BJ (cell line): Measurements from ENCODE around the gene SSH3. TPM values are rescaled to one million over a fixed set of nuclear protein-coding genes. Genes with fewer than 3 reads are reported as not detected.

Experiments used
- CTCF ChIA-PET: fragments of 350-600 bp; formaldehyde crosslinking; extraction: SDS; loops from one replicate; lab custom pipeline; 2021; ENCODE audit warnings: antibody characterized with exemption, inconsistent platforms; lab: Yijun Ruan, JAX
- POLR2A ChIA-PET: fragments of 300-600 bp; sonication (Branson Sonifier 250); formaldehyde crosslinking; extraction: SDS; loops from one replicate; lab custom pipeline; 2021; ENCODE audit warnings: antibody characterized with exemption; lab: Charles Lee
- DNase-seq: peaks from one replicate; pipeline ENCODE4 v3.0.0-alpha.2; 2011; ENCODE audit warnings: low read depth
- H3K27me3 ChIP-seq: 2 replicates; pipeline ENCODE4 v1.6.0; 2011; ENCODE audit warnings: low read length; ENCODE audit not compliant: control insufficient read depth, insufficient read depth
- H3K36me3 ChIP-seq: 2 replicates; pipeline ENCODE4 v1.5.1; 2011; ENCODE audit warnings: low read length; ENCODE audit not compliant: control insufficient read depth, insufficient read depth
- H3K4me3 ChIP-seq: 2 replicates; pipeline ENCODE4 v1.5.1; 2011; ENCODE audit warnings: low read depth, mild to moderate bottlenecking, control low read depth, low read length
- polyA plus RNA-seq: library from polyadenylated mRNA; depleted of rRNA; stranded (reverse); fragments of >200 nt; gene quantifications from 2 replicates; pipeline ENCODE4 v1.2.3, GENCODE V29; 2011
- TF ChIP-seq, protein P1 (sequence below): IDR thresholded peaks from 2 replicates; pipeline ENCODE4 v1.5.1; 2011; ENCODE audit warnings: low read depth, mild to moderate bottlenecking, control low read depth, inconsistent platforms, low read length, moderate library complexity; ENCODE audit not compliant: insufficient read depth

SSH3 gene
- polyA plus RNA-seq, 1 experiment, result 22.1 TPM

DNA sequence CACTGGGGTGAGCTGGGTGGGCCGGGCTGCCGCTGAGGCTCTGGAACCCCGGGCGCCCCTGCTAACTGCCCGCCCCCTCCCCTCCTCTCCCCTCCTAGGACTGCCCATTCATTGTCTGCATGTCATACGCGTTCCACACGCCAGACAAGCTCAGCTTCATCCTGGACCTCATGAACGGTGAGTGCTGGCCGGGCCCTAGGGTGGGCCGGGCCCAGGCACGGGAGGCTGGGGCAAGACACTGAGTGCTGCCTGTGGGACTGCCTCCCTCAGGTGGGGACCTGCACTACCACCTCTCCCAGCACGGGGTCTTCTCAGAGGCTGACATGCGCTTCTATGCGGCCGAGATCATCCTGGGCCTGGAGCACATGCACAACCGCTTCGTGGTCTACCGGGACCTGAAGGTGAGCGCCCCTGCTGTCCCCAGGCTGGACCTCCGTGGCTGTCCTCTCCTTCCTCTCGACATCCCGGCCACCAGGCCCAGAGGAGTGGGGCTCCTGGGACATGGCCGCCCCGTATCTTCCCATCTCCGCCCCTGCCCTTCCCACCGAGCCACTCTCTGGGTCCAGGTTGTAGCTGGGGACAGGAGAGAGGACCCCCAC, 21.7 kb upstream of the SSH3 start:
- ChIA-PET CTCF (interaction anchor here (0.6 to 1.5 kb wide), 3 partner anchors 20 to 1803 kb away, joined by 3 read pairs; no protein-coding TSS in a partner anchor), POLR2A (no interaction called here)
- DNase-seq, result no peak
- Histone ChIP-seq H3K4me3 (no peak overlapping the region), H3K27me3 (no peaks in the 10 kb centered on the region), H3K36me3 (peaks cover 55% of the 10 kb centered on the region)
- TF ChIP-seq, protein P1, sequence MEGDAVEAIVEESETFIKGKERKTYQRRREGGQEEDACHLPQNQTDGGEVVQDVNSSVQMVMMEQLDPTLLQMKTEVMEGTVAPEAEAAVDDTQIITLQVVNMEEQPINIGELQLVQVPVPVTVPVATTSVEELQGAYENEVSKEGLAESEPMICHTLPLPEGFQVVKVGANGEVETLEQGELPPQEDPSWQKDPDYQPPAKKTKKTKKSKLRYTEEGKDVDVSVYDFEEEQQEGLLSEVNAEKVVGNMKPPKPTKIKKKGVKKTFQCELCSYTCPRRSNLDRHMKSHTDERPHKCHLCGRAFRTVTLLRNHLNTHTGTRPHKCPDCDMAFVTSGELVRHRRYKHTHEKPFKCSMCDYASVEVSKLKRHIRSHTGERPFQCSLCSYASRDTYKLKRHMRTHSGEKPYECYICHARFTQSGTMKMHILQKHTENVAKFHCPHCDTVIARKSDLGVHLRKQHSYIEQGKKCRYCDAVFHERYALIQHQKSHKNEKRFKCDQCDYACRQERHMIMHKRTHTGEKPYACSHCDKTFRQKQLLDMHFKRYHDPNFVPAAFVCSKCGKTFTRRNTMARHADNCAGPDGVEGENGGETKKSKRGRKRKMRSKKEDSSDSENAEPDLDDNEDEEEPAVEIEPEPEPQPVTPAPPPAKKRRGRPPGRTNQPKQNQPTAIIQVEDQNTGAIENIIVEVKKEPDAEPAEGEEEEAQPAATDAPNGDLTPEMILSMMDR, result no peak

DNA sequence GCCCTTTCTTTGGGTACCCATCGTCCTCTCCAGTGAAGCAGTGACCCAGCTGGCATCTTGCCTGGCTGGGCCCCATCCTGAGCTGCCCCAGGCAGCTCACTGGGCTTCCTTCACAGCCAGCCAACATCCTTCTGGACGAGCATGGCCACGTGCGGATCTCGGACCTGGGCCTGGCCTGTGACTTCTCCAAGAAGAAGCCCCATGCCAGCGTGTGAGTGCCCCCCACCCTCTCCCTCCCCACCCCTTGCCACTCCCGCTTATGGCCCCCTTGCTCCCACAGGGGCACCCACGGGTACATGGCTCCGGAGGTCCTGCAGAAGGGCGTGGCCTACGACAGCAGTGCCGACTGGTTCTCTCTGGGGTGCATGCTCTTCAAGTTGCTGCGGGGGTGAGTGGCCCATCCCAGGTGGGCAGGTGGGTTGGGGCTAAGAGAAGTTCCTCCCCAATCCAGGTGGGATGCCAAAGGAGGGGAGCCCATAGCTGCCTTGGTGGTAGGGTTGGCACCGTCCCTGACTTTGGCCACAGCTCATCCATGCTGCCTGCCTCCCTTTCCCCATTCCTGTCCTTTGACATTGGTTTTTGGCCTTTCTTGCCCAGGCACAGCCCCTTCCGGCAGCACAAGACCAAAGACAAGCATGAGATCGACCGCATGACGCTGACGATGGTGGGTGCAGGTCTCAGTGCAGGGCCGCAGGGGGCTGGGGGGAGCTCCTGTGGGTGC, 21.0 kb upstream of the SSH3 start:
- ChIA-PET POLR2A (no interaction called here), CTCF (interaction anchor here (0.6 to 1.5 kb wide), 3 partner anchors 20 to 1802 kb away, joined by 3 read pairs; no protein-coding TSS in a partner anchor)
- H3K36me3 ChIP-seq, result peaks cover 57% of the 10 kb centered on the region

DNA sequence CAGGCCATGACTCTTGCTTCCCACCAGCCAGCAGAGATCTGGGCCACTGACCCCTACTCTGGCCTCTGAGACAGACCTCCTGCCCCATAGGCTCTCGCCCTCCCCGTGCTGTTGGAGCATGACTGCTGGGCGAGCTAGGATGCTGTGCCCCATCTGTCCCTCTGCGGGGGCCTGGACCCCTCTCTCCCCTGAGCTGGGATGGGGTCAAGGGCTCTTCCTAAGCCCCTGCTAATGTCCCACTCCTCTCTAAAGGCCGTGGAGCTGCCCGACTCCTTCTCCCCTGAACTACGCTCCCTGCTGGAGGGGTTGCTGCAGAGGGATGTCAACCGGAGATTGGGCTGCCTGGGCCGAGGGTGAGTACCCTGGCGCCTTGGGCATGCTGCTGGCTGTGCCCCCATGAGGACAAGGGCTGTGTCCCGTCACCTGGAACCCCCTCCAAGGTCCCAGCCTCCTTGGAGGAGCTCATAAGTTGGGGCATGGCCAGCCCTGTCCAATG, 20.4 kb upstream of the SSH3 start:
- DNase-seq, result no peak
- peaks cover 57% of the 10 kb centered on the region for H3K36me3 ChIP-seq

More for the DNA sequence above, 21.0 kb upstream of the SSH3 start:
- DNase-seq, result no peak
- Histone ChIP-seq H3K27me3 (no peaks in the 10 kb centered on the region), H3K4me3 (no peak overlapping the region)
- TF ChIP-seq, protein P1, result no peak

DNA sequence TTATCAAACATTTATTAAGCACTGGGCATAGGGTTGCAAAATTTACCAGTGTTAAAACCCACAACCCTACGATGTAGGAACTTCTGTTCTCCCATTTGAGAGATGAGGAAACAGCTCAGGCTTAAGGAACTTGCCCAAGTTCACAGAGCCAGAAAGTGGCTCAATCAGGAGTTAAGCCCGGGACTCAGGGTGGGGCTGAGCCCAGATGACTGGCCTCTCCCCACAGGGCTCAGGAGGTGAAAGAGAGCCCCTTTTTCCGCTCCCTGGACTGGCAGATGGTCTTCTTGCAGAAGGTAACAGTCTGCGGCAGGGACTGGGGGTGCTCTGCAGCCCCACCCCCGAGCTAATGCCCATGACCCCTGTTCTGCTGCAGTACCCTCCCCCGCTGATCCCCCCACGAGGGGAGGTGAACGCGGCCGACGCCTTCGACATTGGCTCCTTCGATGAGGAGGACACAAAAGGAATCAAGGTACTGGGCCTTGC, 19.8 kb upstream of the SSH3 start:
- no peak for DNase-seq
- POLR2A ChIA-PET, result interaction anchor here (0.7 kb wide), 1 partner anchor 21 kb away, joined by 5 read pairs; no protein-coding TSS in a partner anchor
- CTCF ChIA-PET, result no interaction called here
- Histone ChIP-seq H3K36me3 (peaks cover 57% of the 10 kb centered on the region), H3K4me3 (no peak overlapping the region), H3K27me3 (no peaks in the 10 kb centered on the region)
- TF ChIP-seq, protein P1, result no peak

More for the DNA sequence above, 20.4 kb upstream of the SSH3 start:
- ChIA-PET POLR2A (interaction anchor here (0.7 kb wide), 1 partner anchor 20 kb away, joined by 5 read pairs; no protein-coding TSS in a partner anchor), CTCF (interaction anchor here (1.5 kb wide), 1 partner anchor 21 kb away, joined by 3 read pairs; no protein-coding TSS in a partner anchor)
- TF ChIP-seq, protein P1, result no peak
- Histone ChIP-seq H3K27me3 (no peaks in the 10 kb centered on the region), H3K4me3 (no peak overlapping the region)

DNA sequence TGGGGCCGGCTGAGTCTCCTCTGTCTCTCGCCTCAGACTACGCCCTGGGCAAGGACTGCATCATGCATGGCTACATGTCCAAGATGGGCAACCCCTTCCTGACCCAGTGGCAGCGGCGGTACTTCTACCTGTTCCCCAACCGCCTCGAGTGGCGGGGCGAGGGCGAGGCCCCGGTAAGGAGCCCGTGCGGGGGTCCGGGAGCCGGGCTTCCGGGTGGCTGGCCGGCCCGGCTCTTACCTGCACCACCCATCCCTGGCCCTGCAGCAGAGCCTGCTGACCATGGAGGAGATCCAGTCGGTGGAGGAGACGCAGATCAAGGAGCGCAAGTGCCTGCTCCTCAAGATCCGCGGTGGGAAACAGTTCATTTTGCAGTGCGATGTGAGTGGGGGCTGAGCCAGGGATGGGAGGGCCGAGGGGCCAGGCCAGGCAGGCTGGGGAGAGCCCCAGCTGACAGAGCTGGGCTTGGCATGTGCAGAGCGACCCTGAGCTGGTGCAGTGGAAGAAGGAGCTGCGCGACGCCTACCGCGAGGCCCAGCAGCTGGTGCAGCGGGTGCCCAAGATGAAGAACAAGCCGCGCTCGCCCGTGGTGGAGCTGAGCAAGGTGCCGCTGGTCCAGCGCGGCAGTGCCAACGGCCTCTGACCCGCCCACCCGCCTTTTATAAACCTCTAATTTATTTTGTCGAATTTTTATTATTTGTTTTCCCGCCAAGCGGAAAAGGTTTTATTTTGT, 18.4 kb upstream of the SSH3 start:
- CTCF ChIA-PET, result no interaction called here
- DNase-seq, result no peak
- H3K4me3 ChIP-seq, result no peak overlapping the region
- H3K27me3 ChIP-seq, result no peaks in the 10 kb centered on the region
- POLR2A ChIA-PET, result no interaction called here
- H3K36me3 ChIP-seq, result peaks cover 48% of the 10 kb centered on the region
- TF ChIP-seq, protein P1, result no peak
